ENCODE results near the gene OR1M1.

DNA sequence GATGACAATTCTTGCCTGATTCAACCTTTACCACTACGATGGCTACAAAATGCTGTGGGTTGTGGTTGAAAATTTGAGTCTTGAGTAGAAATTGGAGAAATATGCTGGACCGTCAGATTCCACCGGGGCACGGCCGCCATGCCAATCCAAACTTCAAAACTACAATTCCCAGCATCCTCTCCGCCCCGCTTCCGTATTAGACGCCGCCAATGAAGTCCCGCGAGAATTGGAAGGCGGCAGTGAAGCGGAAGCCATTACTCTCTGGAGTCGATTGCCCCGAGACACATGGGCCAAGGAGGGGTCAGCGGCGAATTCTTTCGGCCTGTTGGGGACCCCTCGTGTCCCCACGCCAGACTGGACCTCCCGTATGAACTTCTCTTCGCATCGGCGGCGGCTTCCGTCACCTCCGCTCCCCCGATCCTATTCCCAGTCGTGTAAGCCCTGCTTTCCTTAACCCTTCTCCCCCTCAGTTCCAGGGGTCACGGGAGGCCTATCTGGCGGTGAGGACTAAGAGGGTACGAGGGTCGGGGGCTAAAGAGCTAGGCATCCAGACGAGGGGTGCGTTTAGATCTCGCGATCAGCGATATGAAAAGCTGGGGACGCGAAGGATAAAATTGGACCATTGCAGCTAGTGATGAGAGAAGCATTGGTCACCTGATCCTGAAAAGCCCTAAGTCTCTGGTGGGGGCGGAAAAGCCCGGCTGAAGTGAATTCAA lies 53.5 kb downstream of the OR1M1 start, which contains the start of gene ZNF317:
- no peak for TF ChIP-seq CTCF (conservative IDR thresholded peaks at IDR 0.05; ENCODE audit: low read length)
- no peak for TF ChIP-seq EZH2phosphoT487 (IDR thresholded peaks at IDR 0.05; ENCODE audit: borderline replicate concordance, low read depth, low read length)
